Measurements from ENCODE around the gene ZFAND3.
"Not testable (repeated sequence)": the region's sequence is repeated elsewhere in the genome, so short reads cannot be mapped to it uniquely, and the experiment has no call there.

ZFAND3 gene

DNA sequence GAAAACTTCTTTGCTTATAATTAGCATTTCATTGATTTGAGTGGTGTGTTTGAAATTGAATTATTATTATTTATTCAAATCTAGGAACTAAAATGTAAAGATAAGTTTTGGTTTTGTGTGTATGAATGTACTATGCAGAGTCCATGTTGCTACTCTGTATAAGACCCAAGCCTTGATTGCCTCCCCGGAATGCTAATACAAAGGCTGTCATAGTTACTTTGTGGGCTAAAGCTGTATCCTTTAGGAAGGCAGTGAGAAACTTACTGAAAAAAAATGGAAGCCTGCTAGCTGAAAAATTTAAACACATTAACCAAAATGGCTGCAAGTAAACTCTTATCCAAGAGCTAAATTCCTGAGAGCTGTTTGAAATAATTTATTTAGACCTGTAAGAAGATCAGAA is 213.3 kb downstream of the ZFAND3 start:
- in situ Hi-C loops (cut with MboI; ENCODE audit: low sequenced_read_pairs): no loop called here
- H3K4me1 ChIP-seq: peaks cover 23% of the 10 kb centered on the region

DNA sequence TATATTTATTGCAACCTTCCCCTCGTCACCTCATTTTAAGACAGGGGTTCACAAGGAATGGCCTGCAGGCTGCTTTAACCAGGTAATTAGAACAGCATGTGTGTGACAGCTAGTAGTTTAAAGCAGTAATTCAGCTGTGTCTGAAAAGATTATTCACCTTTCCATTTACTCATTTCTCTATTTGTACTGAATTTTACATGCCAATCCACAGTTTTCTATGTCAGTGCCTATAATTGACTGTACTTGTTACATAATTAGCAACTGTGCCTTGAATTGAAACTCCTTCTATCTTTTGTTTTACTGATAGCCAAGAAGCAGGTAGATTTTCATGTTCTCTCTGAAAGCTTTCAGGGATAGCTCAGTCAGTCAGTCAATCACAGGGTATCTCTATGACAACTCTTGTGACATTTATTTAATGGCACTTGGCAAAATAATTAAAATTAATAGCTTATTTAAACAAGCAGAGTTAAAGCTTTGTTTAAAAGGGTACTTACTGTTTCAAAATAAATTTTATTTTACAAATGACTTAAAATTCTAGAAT is 214.0 kb downstream of the ZFAND3 start:
- Histone ChIP-seq H3K4me3 (no peak overlapping the region), H3K27me3 (ENCODE audit: low read depth) (no peaks in the 10 kb centered on the region; the same call in 1 of the 2 replicates), H3K36me3 (replicated peaks) (no peaks in the 10 kb centered on the region), H3K4me1 (peaks cover 23% of the 10 kb centered on the region), H3K9me3 (no peaks in the 10 kb centered on the region)
- in situ Hi-C loops (cut with MboI; ENCODE audit: low sequenced_read_pairs): no loop called here
- DNase-seq (ENCODE audit: low spot score in 2 of 2): no peak

More for the DNA sequence above, 213.3 kb downstream of the ZFAND3 start:
- H3K4me3 ChIP-seq: no peak overlapping the region
- no peak for DNase-seq (ENCODE audit: low spot score in 2 of 2)
- H3K36me3 ChIP-seq (replicated peaks): no peaks in the 10 kb centered on the region
- no peaks in the 10 kb centered on the region; the same call in 1 of the 2 replicates for H3K27me3 ChIP-seq (ENCODE audit: low read depth)
- no peaks in the 10 kb centered on the region for H3K9me3 ChIP-seq

DNA sequence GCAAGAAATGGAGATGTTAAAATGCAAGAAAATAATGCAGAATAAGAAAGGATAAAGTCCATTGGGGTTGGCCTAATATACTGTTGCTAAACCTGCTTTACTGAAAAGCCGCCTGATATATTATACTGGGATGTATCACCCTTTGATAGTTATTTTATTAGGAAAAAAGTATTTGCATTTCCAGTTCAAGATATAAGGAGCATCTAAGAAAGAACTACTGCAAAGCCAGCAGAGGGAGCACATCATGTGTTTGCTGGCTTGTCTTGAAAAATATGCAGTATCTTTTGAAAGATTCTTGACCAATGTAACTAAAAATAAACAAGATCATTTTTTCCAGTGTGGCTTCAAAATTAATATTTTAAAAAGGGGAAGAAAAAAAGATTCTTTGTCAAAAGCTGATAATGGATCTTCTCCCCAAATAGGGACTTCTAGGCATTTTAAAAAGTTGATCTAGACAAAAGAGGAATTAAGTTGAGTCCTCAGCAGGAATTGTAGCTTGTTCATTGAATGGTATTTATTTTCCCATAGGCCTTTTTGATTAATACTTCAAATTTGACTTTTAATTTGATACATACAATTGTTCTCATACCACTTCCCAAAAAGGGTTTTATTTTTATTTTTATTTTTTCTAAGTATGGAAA is 214.9 kb downstream of the ZFAND3 start:
- H3K9me3 ChIP-seq: no peaks in the 10 kb centered on the region
- in situ Hi-C loops (cut with MboI; ENCODE audit: low sequenced_read_pairs): no loop called here
- no peaks in the 10 kb centered on the region; the same call in 1 of the 2 replicates for H3K27me3 ChIP-seq (ENCODE audit: low read depth)
- no peak overlapping the region for H3K4me3 ChIP-seq
- no peaks in the 10 kb centered on the region for H3K36me3 ChIP-seq (replicated peaks)
- peak; percentile 17 to 50 for DNase-seq (ENCODE audit: low spot score in 2 of 2)
- H3K4me1 ChIP-seq: peaks cover 23% of the 10 kb centered on the region

DNA sequence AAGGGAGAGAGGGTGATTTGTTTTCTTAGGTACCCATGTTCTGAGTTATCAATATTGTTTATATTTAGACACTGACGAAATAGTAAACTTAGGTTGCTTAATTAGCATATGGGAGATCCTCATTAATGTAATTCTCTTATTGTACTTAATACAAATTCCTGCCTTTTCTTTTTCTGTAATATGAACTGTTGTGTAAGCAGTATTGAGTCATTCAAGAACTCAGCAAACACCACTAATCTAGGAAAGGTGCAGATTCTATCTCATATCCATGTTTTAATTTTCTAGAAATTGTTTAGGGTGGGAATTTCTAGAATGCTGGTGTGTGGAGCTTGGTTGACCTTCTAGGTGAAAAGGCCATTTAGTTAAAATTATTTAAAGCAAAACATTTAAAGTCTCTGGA is 216.0 kb downstream of the ZFAND3 start:
- no peaks in the 10 kb centered on the region for H3K9me3 ChIP-seq
- H3K4me1 ChIP-seq: peaks cover 23% of the 10 kb centered on the region
- DNase-seq (ENCODE audit: low spot score in 2 of 2): no peak
- H3K4me3 ChIP-seq: no peak overlapping the region
- in situ Hi-C loops (cut with MboI; ENCODE audit: low sequenced_read_pairs): no loop called here
- no peaks in the 10 kb centered on the region for H3K36me3 ChIP-seq (replicated peaks)
- no peaks in the 10 kb centered on the region; the same call in 1 of the 2 replicates for H3K27me3 ChIP-seq (ENCODE audit: low read depth)

DNA sequence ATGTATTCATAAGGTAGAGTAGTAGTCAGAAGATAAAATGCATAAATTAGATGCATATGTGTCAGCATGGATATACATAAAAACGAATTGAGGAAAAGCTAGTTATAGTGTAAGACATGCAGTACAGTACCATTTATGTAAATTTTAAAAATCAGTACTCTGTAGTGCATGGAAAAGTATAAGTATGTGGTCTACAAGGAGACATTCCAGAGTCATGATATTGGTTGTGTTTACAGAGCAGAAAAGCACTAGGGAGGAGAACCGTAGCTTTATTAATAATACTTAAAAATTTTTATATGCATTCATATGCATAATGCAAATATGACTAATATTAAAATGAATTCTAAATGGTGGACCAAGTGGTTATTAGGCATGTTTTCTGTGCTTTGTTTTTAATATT is 220.0 kb downstream of the ZFAND3 start:
- in situ Hi-C loops (cut with MboI; ENCODE audit: low sequenced_read_pairs): no loop called here
- Histone ChIP-seq H3K9me3 (no peaks in the 10 kb centered on the region), H3K36me3 (replicated peaks) (no peaks in the 10 kb centered on the region), H3K27me3 (ENCODE audit: low read depth) (no peaks in the 10 kb centered on the region; the same call in 1 of the 2 replicates), H3K4me3 (no peak overlapping the region), H3K4me1 (peaks cover 15% of the 10 kb centered on the region)
- DNase-seq (ENCODE audit: low spot score in 2 of 2): no peak

GRCh38 chr6:38040254-38040653 is 220.7 kb downstream of the ZFAND3 start:
- no peaks in the 10 kb centered on the region for H3K36me3 ChIP-seq (replicated peaks)
- in situ Hi-C loops (cut with MboI; ENCODE audit: low sequenced_read_pairs): no loop called here

GRCh38 chr6:38043259-38043753 is 223.8 kb downstream of the ZFAND3 start:
- H3K27me3 ChIP-seq (ENCODE audit: low read depth): no peaks in the 10 kb centered on the region
- in situ Hi-C loops (cut with MboI; ENCODE audit: low sequenced_read_pairs): no loop called here
- no peaks in the 10 kb centered on the region; the same call in 1 of the 2 replicates for H3K4me1 ChIP-seq
- no peak overlapping the region for H3K4me3 ChIP-seq
- H3K36me3 ChIP-seq (replicated peaks): no peaks in the 10 kb centered on the region
- H3K9me3 ChIP-seq: no peaks in the 10 kb centered on the region
- no peak for DNase-seq (ENCODE audit: low spot score in 2 of 2)

More at GRCh38 chr6:38040254-38040653, 220.7 kb downstream of the ZFAND3 start:
- no peaks in the 10 kb centered on the region for H3K27me3 ChIP-seq (ENCODE audit: low read depth)
- H3K4me3 ChIP-seq: no peak overlapping the region
- H3K4me1 ChIP-seq: peaks cover 8% of the 10 kb centered on the region
- no peak for DNase-seq (ENCODE audit: low spot score in 2 of 2)
- H3K9me3 ChIP-seq: no peaks in the 10 kb centered on the region

DNA sequence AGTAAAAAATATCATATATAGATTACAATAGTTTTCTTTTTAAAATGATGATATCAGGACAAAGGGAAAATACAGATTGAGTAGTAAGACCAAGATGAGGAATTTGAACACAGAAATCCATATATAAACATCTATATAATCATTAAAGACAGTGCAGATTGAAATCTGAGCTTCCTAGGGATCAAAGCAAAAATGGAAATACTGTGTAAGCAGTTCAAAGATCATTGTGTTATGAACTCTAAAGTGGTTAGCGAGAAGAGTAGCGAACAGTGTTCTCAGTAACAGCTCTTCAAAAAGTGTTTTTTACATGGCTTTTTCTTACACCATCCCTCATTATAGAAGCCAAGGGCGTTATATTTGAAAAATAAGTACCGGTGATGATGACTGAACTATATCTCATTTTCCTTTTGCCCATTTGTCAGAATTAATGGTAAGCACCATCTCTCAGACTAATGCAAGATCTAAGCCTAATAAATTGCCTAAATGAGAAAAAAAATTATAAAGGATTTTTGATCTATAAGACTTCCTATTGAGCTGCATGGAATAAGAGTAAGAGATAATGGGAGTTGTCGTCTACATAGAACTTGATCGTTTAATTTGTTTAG is 226.3 kb downstream of the ZFAND3 start:
- Histone ChIP-seq H3K4me1 (no peaks in the 10 kb centered on the region; the same call in 1 of the 2 replicates), H3K36me3 (replicated peaks) (no peaks in the 10 kb centered on the region), H3K4me3 (no peak overlapping the region), H3K9me3 (no peaks in the 10 kb centered on the region), H3K27me3 (ENCODE audit: low read depth) (no peaks in the 10 kb centered on the region)
- DNase-seq (ENCODE audit: low spot score in 2 of 2): no peak
- in situ Hi-C loops (cut with MboI; ENCODE audit: low sequenced_read_pairs): no loop called here

DNA sequence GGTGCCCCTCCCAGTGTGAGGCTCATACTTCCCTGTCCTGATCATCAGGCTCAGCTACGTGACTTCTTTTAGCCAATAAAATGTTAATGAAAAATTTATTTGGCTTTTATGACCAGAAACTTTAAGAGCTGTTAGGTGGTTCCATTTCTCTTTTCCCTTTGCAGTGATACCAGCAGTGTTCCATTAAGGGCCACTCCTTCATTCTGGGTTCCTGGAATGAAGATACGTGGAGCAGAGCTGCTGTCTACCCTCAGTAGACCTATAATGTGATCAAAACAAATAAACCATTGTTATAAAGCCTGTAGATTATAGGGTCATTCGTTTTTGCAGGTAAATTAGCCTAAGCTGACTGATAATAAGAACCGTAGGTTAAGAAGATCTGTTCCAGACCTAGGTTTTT is 228.0 kb downstream of the ZFAND3 start:
- Histone ChIP-seq H3K36me3 (replicated peaks) (no peaks in the 10 kb centered on the region), H3K4me1 (peaks cover 6% of the 10 kb centered on the region; the same call in 1 of the 2 replicates), H3K4me3 (no peak overlapping the region), H3K27me3 (ENCODE audit: low read depth) (no peaks in the 10 kb centered on the region), H3K9me3 (no peaks in the 10 kb centered on the region)
- in situ Hi-C loops (cut with MboI; ENCODE audit: low sequenced_read_pairs): no loop called here
- DNase-seq (ENCODE audit: low spot score in 2 of 2): no peak

- H3K4me3 ChIP-seq; H3K27me3 ChIP-seq (ENCODE audit: low read depth); in situ Hi-C loops (cut with MboI; ENCODE audit: low sequenced_read_pairs); H3K4me1 ChIP-seq; H3K9me3 ChIP-seq; H3K36me3 ChIP-seq (replicated peaks); DNase-seq (ENCODE audit: low spot score in 2 of 2): not testable (repeated sequence)
Measured at GRCh38 chr6:38049861-38050397, 230.4 kb downstream of the ZFAND3 start.

- H3K4me3 ChIP-seq: no peak overlapping the region
- in situ Hi-C loops (cut with MboI; ENCODE audit: low sequenced_read_pairs): no loop called here
Measured at GRCh38 chr6:38051819-38052434, 232.4 kb downstream of the ZFAND3 start.

GRCh38 chr6:38054527-38055202 is 235.1 kb downstream of the ZFAND3 start:
- H3K9me3 ChIP-seq: no peaks in the 10 kb centered on the region
- no peak for DNase-seq (ENCODE audit: low spot score in 2 of 2)
- no peaks in the 10 kb centered on the region for H3K27me3 ChIP-seq (ENCODE audit: low read depth)
- in situ Hi-C loops (cut with MboI; ENCODE audit: low sequenced_read_pairs): no loop called here
- peaks cover 11% of the 10 kb centered on the region; the same call in 1 of the 2 replicates for H3K4me1 ChIP-seq
- no peaks in the 10 kb centered on the region for H3K36me3 ChIP-seq (replicated peaks)
- H3K4me3 ChIP-seq: no peak overlapping the region

More at GRCh38 chr6:38051819-38052434, 232.4 kb downstream of the ZFAND3 start:
- H3K9me3 ChIP-seq: no peaks in the 10 kb centered on the region
- DNase-seq (ENCODE audit: low spot score in 2 of 2): no peak
- no peaks in the 10 kb centered on the region for H3K36me3 ChIP-seq (replicated peaks)
- H3K4me1 ChIP-seq: peaks cover 6% of the 10 kb centered on the region; the same call in 1 of the 2 replicates
- H3K27me3 ChIP-seq (ENCODE audit: low read depth): no peaks in the 10 kb centered on the region

GRCh38 chr6:38055203-38055589 is 235.7 kb downstream of the ZFAND3 start:
- H3K9me3 ChIP-seq: no peaks in the 10 kb centered on the region
- no peaks in the 10 kb centered on the region for H3K27me3 ChIP-seq (ENCODE audit: low read depth)
- H3K4me3 ChIP-seq: no peak overlapping the region
- no peaks in the 10 kb centered on the region for H3K36me3 ChIP-seq (replicated peaks)
- in situ Hi-C loops (cut with MboI; ENCODE audit: low sequenced_read_pairs): no loop called here
- DNase-seq (ENCODE audit: low spot score in 2 of 2): no peak
- H3K4me1 ChIP-seq: peaks cover 11% of the 10 kb centered on the region; the same call in 1 of the 2 replicates
